GM20000 (cell line): ENCODE data around the gene ZRANB1.

Source experiments
- DNase-seq: peaks from one replicate; pipeline ENCODE4 v3.0.0; 2012; ENCODE audit warnings: low spot score
- TF ChIP-seq, protein P1 (sequence below): IDR thresholded peaks from 2 replicates; pipeline ENCODE4 v1.5.1; 2012; ENCODE audit warnings: mild to moderate bottlenecking, control low read depth; ENCODE audit errors: extremely low read depth, missing control alignments

Gene ZRANB1

DNA sequence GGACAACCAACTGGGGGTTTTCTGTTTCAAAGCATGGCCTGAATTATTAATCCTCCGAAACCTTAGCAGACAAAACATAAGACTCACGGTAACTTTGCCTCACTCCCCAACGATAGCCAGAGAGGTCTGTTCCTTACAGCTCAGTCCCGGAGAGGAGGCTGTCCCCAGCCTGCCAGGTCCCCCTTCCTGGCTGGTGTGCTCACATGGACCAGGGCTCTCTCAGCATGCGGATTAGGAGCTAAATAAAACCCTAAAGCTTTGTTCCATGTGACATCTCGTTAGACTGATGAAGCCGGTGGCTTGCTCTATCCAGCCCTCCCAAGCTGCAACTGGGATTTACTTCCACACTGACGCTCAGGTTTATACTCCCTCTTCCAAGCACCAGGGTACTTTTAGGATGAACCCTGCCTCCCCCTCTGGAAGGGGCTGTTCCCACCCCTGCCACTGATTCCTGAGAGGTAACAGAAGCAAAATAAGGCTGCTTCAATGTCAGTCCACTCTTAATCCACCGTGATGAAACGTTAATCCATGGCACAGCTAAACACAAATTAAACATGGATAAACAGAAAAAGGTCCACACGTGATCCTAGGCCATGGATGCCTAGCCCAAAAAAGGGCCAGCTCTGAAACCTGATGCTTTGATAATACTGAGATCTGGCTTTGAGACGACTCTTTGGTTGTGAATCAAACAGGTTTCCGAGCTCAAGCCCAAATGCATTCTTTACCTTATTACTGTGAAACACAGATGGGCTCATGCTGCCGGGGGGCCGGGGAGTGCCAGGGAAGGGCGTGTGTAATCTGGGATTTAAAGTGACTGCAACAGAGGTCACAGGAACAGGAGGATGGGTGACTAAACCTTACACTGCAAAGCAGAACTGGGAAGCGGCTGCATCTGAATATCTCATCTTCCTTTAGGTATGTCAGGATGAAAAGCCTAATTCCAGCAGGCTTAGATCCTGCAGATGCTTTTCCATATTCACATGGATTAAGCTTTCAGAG is 86.2 kb downstream of the ZRANB1 start:
- DNase-seq: no peak
- TF ChIP-seq, protein P1, sequence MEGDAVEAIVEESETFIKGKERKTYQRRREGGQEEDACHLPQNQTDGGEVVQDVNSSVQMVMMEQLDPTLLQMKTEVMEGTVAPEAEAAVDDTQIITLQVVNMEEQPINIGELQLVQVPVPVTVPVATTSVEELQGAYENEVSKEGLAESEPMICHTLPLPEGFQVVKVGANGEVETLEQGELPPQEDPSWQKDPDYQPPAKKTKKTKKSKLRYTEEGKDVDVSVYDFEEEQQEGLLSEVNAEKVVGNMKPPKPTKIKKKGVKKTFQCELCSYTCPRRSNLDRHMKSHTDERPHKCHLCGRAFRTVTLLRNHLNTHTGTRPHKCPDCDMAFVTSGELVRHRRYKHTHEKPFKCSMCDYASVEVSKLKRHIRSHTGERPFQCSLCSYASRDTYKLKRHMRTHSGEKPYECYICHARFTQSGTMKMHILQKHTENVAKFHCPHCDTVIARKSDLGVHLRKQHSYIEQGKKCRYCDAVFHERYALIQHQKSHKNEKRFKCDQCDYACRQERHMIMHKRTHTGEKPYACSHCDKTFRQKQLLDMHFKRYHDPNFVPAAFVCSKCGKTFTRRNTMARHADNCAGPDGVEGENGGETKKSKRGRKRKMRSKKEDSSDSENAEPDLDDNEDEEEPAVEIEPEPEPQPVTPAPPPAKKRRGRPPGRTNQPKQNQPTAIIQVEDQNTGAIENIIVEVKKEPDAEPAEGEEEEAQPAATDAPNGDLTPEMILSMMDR: no peak

- DNase-seq: no peak
- TF ChIP-seq, protein P1: no peak
Observed at GRCh38 chr10:125029584-125030242, 87.8 kb downstream of the ZRANB1 start.

DNA sequence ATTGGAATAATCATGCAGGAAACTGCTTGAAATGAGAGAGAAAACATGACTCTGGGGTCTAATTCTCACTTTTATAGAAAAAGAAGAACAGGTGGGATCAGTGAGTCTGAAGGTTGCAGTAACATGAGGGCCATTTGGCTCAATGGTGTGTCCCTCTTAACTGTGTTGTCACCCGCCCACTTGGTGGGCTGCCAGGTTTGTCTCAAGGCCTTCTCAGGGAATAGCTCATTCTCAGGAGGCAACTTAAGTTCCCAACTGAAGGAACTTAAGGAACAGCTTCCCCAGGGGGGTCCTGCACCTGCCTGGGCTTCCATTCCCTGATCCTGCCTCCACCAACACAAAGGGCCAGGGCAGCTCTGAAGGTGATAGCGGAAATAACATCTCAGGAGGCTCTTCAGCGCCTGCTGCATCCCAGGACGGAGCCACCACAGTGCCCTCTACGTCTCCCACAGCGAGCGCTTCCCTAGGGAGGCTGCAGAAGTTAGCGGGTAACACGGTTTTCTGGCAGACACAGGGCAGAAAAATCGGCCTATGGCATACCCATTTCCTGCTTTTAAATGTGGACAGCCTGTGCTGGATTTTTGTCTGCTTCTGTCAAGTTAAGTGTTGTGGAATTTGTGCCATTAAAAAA is 88.8 kb downstream of the ZRANB1 start:
- no peak for DNase-seq
- TF ChIP-seq, protein P1: no peak

GRCh38 chr10:125032474-125033020 is 90.6 kb downstream of the ZRANB1 start:
- TF ChIP-seq, protein P1: no peak
- no peak for DNase-seq

DNA sequence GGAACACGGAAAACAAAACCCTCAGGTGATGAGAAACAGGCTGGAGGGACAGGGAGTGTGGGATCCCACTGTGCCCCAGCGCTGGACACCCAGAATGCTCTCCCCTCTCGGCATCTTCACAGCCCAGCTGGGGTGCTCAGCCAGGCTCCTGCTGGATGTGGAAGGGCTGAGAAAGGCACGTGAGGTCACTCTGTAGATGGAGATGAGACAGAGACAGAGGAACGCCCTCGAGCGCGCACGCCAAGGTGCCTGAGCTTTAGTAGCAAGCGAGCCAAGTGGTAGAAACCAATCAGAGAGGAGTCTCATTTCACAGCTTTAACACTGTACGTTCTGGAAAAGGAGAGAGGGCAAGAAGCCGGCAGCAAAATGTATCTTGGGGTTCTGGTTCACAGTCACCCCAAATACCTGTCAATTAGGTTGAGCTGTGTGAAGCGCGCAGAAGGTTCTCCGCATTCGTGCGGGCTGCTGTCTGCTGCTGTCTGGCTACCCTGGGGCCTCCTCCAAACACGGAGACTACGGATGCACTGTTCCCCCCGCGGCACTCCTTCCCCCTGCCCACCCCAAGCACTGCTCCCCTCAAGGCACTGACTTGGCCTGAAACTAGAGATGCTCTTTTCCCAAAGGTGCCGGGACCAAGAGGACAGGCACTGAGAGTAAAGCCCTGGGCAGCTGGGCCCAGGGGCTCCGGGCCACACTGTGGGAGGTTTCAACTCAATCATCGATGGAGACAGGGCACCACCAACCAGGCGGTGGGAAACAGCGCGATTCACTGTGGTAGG is 91.4 kb downstream of the ZRANB1 start:
- no peak for DNase-seq
- TF ChIP-seq, protein P1: no peak

- TF ChIP-seq, protein P1: no peak
- DNase-seq: no peak
Observed at GRCh38 chr10:125034675-125035074, 92.8 kb downstream of the ZRANB1 start.
